Right hindlimb (tissue), 1 donor: ENCODE results near the gene HOXD9.

ENCODE experiments used
- DNase-seq: peaks from one replicate; pipeline ENCODE4 v3.0.0-alpha.2; 2018

The HOXD9 gene

GRCh38 chr2:176140513-176141317 is 18.2 kb downstream of the HOXD9 start:
- DNase-seq: peak; percentile 92

GRCh38 chr2:176142281-176142680 is 19.8 kb downstream of the HOXD9 start:
- DNase-seq: no peak

GRCh38 chr2:176145085-176145969 is 22.8 kb downstream of the HOXD9 start:
- DNase-seq: no peak

- DNase-seq: no peak
These were observed 23.6 kb downstream of the HOXD9 start for GRCh38 chr2:176146101-176146500.

GRCh38 chr2:176146645-176147044 is 24.1 kb downstream of the HOXD9 start:
- no peak for DNase-seq

- DNase-seq: no peak
These were observed 24.8 kb downstream of the HOXD9 start for GRCh38 chr2:176147210-176147799.

GRCh38 chr2:176147800-176148496 is 25.4 kb downstream of the HOXD9 start:
- DNase-seq: no peak

GRCh38 chr2:176148751-176149421 is 26.4 kb downstream of the HOXD9 start:
- DNase-seq: no peak

- DNase-seq: no peak
These were observed 27.0 kb downstream of the HOXD9 start for GRCh38 chr2:176149481-176149938.

GRCh38 chr2:176149939-176150583 is 27.5 kb downstream of the HOXD9 start:
- no peak for DNase-seq

GRCh38 chr2:176150584-176151441 is 28.3 kb downstream of the HOXD9 start:
- DNase-seq: no peak

- DNase-seq: no peak
These were observed 29.1 kb downstream of the HOXD9 start, which contains the start of gene HOXD4 for GRCh38 chr2:176151442-176152287. TSS of gene HOXD4 (plus strand) at chr2:176151550. CDS start at chr2:176151634, 84 bp downstream.

- no peak for DNase-seq
These were observed 30.0 kb downstream of the HOXD9 start for GRCh38 chr2:176152350-176153181.

GRCh38 chr2:176154576-176155252 is 32.2 kb downstream of the HOXD9 start:
- no peak for DNase-seq

GRCh38 chr2:176155356-176156044 is 33.0 kb downstream of the HOXD9 start:
- no peak for DNase-seq

- no peak for DNase-seq
These were observed 33.8 kb downstream of the HOXD9 start for GRCh38 chr2:176156301-176156806.
